Type B pancreatic cell (in vitro differentiated cells): ENCODE data around the gene CLCC1. TPM values are rescaled to one million over a fixed set of nuclear protein-coding genes. Genes with fewer than 3 reads are reported as not detected.
A peak's percentile ranks its signal among the peaks of the same experiment; 100 is the strongest.
"Not testable (repeated sequence)": the region's sequence is repeated elsewhere in the genome, so short reads cannot be mapped to it uniquely, and the experiment has no call there.

ENCODE experiments used
- DNase-seq: peaks from one replicate; pipeline ENCODE4 v3.0.0; 2021; ENCODE audit warnings: mixed read lengths; ENCODE audit not compliant: unreplicated experiment; ENCODE audit errors: extremely low spot score
- H3K27ac Mint-ChIP-seq: 2 replicates; pipeline ENCODE4 v1.8.0; 2021; ENCODE audit warnings: mild to moderate bottlenecking, mixed read lengths
- H3K27me3 Mint-ChIP-seq: 2 replicates; pipeline ENCODE4 v1.8.0; 2021; ENCODE audit warnings: mixed read lengths
- H3K36me3 Mint-ChIP-seq: 2 replicates; pipeline ENCODE4 v1.8.0; 2021; ENCODE audit warnings: mixed read lengths
- H3K4me1 Mint-ChIP-seq: one replicate; pipeline ENCODE4 v1.8.0; 2021; ENCODE audit warnings: mixed read lengths; ENCODE audit not compliant: unreplicated experiment
- H3K4me3 Mint-ChIP-seq: 2 replicates; pipeline ENCODE4 v1.8.0; 2021; ENCODE audit warnings: mild to moderate bottlenecking, mixed read lengths
- H3K9me3 Mint-ChIP-seq: 2 replicates; pipeline ENCODE4 v1.8.0; 2021; ENCODE audit warnings: mixed read lengths
- CTCF ChIP-seq: fragments of 200-600 bp; sonication (generic); conservative IDR thresholded peaks from 2 replicates; pipeline ENCODE4 v1.5.0; 2021; ENCODE audit warnings: antibody characterized with exemption, mild to moderate bottlenecking
- long read RNA-seq: library from polyadenylated mRNA; unstranded; transcript quantifications from one replicate; pipeline ENCODE4 v2.0.0, GENCODE V29; 2020
- total RNA-seq: library from RNA; stranded (reverse); gene quantifications from 2 replicates; pipeline ENCODE4 v1.2.1, GENCODE V29; 2021; ENCODE audit warnings: low replicate concordance

CLCC1 gene
- total RNA-seq: 24.2 and 32.9 TPM in 2 replicates
- long read RNA-seq, full-length matches to known transcripts: 10 of 41 reads
- long read RNA-seq, partial matches to known transcripts: 4 of 41 reads
- long read RNA-seq, other reads (novel, unspliced or antisense): 27 of 41 reads

- H3K27me3 Mint-ChIP-seq: no peaks in the 10 kb centered on the region
- no peak for TF ChIP-seq CTCF
- peak; percentile 87 for DNase-seq
- no peaks in the 10 kb centered on the region for H3K9me3 Mint-ChIP-seq
- H3K36me3 Mint-ChIP-seq: peaks cover 14% of the 10 kb centered on the region
- peak within 1 kb of the TSS; percentile 93 for H3K27ac Mint-ChIP-seq
- peaks cover 9% of the 10 kb centered on the region for H3K4me1 Mint-ChIP-seq
- H3K4me3 Mint-ChIP-seq: peak within 1 kb of the TSS; percentile 91
Measured at GRCh38 chr1:108963052-108963686, at the start of gene CLCC1. Gene CLCC1, minus strand, starts transcription at chr1:108963484. Its CDS starts 13,047 bp downstream, at chr1:108950437.

GRCh38 chr1:109011335-109011734 lies 48.1 kb upstream of the CLCC1 start:
- H3K27me3 Mint-ChIP-seq: no peaks in the 10 kb centered on the region
- H3K4me3 Mint-ChIP-seq: no peak overlapping the region
- no peaks in the 10 kb centered on the region for H3K9me3 Mint-ChIP-seq
- H3K27ac Mint-ChIP-seq: no peak overlapping the region
- no peak for DNase-seq
- no peak for TF ChIP-seq CTCF
- H3K36me3 Mint-ChIP-seq: peaks cover 19% of the 10 kb centered on the region
- H3K4me1 Mint-ChIP-seq: peaks cover 4% of the 10 kb centered on the region

GRCh38 chr1:108996622-108997021 lies 33.3 kb upstream of the CLCC1 start:
- not testable (repeated sequence) for H3K27me3 Mint-ChIP-seq, DNase-seq, H3K4me1 Mint-ChIP-seq, H3K27ac Mint-ChIP-seq, H3K4me3 Mint-ChIP-seq, H3K9me3 Mint-ChIP-seq
- H3K36me3 Mint-ChIP-seq: peaks cover 35% of the 10 kb centered on the region

- no peak overlapping the region for H3K27ac Mint-ChIP-seq
Measured at GRCh38 chr1:108983114-108983513, 19.8 kb upstream of the CLCC1 start.

GRCh38 chr1:108976658-108977057 lies 13.4 kb upstream of the CLCC1 start:
- Mint-ChIP-seq H3K36me3 (peaks cover 21% of the 10 kb centered on the region), H3K27ac (no peak overlapping the region), H3K4me1 (no peaks in the 10 kb centered on the region), H3K4me3 (no peak overlapping the region), H3K27me3 (no peaks in the 10 kb centered on the region), H3K9me3 (no peaks in the 10 kb centered on the region)
- DNase-seq: no peak
- TF ChIP-seq CTCF: no peak

More at GRCh38 chr1:108983114-108983513, 19.8 kb upstream of the CLCC1 start:
- peaks cover 16% of the 10 kb centered on the region for H3K36me3 Mint-ChIP-seq
- no peak for TF ChIP-seq CTCF
- no peaks in the 10 kb centered on the region for H3K9me3 Mint-ChIP-seq
- H3K4me3 Mint-ChIP-seq: no peak overlapping the region
- H3K27me3 Mint-ChIP-seq: no peaks in the 10 kb centered on the region
- no peaks in the 10 kb centered on the region for H3K4me1 Mint-ChIP-seq
- DNase-seq: no peak

- no peaks in the 10 kb centered on the region for H3K9me3 Mint-ChIP-seq
- no peaks in the 10 kb centered on the region for H3K4me1 Mint-ChIP-seq
- no peak for TF ChIP-seq CTCF
- DNase-seq: no peak
- peaks cover 20% of the 10 kb centered on the region for H3K36me3 Mint-ChIP-seq
- no peak overlapping the region for H3K27ac Mint-ChIP-seq
- H3K27me3 Mint-ChIP-seq: no peaks in the 10 kb centered on the region
- no peak overlapping the region for H3K4me3 Mint-ChIP-seq
Measured at GRCh38 chr1:108972951-108973350, 9.7 kb upstream of the CLCC1 start.
